ENCODE data around the gene GALNT2.

DNA sequence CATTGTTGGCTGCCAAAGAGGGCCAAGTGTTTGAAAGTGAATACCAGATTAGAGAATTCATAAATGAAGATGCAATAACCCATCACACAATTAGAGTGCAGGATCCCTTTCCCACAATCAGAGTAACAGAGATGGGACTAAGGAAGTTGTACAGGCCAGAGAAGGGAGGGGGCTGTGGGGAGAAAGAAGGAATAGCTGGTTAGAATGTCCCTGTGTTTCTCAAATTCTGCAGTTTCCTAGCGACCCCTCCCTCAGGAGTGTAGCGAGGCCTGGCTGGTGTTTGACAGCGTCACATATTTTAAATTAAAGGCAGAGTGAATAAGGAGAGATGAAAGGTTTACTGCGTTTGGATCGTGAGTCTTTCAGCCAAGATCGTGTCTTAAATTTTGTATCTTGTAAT, 58.1 kb downstream of the GALNT2 start:
- TF ChIP-seq KDM1A (IDR thresholded peaks at IDR 0.05; ENCODE audit: low read depth): no peak
- TF ChIP-seq, protein P1, sequence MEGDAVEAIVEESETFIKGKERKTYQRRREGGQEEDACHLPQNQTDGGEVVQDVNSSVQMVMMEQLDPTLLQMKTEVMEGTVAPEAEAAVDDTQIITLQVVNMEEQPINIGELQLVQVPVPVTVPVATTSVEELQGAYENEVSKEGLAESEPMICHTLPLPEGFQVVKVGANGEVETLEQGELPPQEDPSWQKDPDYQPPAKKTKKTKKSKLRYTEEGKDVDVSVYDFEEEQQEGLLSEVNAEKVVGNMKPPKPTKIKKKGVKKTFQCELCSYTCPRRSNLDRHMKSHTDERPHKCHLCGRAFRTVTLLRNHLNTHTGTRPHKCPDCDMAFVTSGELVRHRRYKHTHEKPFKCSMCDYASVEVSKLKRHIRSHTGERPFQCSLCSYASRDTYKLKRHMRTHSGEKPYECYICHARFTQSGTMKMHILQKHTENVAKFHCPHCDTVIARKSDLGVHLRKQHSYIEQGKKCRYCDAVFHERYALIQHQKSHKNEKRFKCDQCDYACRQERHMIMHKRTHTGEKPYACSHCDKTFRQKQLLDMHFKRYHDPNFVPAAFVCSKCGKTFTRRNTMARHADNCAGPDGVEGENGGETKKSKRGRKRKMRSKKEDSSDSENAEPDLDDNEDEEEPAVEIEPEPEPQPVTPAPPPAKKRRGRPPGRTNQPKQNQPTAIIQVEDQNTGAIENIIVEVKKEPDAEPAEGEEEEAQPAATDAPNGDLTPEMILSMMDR (IDR thresholded peaks at IDR 0.05): no peak
- no peak for TF ChIP-seq SMC3 (IDR thresholded peaks at IDR 0.05)
- TF ChIP-seq, protein P2, sequence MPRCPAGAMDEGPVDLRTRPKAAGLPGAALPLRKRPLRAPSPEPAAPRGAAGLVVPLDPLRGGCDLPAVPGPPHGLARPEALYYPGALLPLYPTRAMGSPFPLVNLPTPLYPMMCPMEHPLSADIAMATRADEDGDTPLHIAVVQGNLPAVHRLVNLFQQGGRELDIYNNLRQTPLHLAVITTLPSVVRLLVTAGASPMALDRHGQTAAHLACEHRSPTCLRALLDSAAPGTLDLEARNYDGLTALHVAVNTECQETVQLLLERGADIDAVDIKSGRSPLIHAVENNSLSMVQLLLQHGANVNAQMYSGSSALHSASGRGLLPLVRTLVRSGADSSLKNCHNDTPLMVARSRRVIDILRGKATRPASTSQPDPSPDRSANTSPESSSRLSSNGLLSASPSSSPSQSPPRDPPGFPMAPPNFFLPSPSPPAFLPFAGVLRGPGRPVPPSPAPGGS (IDR thresholded peaks at IDR 0.05): no peak
- TF ChIP-seq MAZ (IDR thresholded peaks at IDR 0.05; ENCODE audit: borderline replicate concordance, low read depth, low read length): no peak
- TF ChIP-seq MAFK (IDR thresholded peaks at IDR 0.05; ENCODE audit: partially characterized antibody): no peak
- TF ChIP-seq, protein P3, sequence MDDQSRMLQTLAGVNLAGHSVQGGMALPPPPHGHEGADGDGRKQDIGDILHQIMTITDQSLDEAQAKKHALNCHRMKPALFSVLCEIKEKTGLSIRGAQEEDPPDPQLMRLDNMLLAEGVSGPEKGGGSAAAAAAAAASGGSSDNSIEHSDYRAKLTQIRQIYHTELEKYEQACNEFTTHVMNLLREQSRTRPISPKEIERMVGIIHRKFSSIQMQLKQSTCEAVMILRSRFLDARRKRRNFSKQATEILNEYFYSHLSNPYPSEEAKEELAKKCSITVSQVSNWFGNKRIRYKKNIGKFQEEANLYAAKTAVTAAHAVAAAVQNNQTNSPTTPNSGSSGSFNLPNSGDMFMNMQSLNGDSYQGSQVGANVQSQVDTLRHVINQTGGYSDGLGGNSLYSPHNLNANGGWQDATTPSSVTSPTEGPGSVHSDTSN (IDR thresholded peaks at IDR 0.05): no peak

All from A549 (cell line).